Measurements from ENCODE around the gene LSAMP. TPM values are rescaled to one million over a fixed set of nuclear protein-coding genes. Genes with fewer than 3 reads are reported as not detected.

LSAMP gene
- polyA plus RNA-seq, 1 experiment = 2.7 TPM

DNA sequence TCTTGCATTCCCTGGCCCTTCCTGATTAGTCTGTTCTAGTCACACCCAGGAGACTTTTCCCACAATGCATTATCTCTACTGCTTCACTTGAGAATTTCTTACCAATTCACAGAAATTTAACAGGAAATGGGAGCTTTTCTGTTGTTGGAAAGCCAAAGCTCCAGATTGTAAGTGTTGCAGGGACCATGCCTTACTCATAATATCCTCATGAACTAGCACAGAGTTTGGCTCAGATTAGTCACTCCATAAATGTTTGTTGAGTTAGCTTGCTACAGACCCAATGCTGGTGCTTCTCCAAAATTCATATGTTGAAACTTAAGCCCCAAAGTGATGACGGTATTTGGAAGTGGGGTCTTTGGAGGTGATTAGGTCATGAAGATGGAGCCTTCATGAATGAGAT lies 589.4 kb downstream of the LSAMP start:
- no peak overlapping the region for H3K4me3 ChIP-seq (ENCODE audit: low read depth, low read length)
- no peaks in the 10 kb centered on the region for H3K36me3 ChIP-seq (ENCODE audit: control insufficient read depth, insufficient read depth, low read length)
- CTCF ChIA-PET = interaction anchor here (1.0 to 2.6 kb wide), 2 partner anchors 18 to 20 kb away, joined by 3 to 8 read pairs; no protein-coding TSS in a partner anchor
- POLR2A ChIA-PET = no interaction called here
- H3K27me3 ChIP-seq (ENCODE audit: control insufficient read depth, insufficient read depth, low read length) = no peaks in the 10 kb centered on the region
- no peak for DNase-seq (ENCODE audit: low read depth)
- TF ChIP-seq, protein P1, sequence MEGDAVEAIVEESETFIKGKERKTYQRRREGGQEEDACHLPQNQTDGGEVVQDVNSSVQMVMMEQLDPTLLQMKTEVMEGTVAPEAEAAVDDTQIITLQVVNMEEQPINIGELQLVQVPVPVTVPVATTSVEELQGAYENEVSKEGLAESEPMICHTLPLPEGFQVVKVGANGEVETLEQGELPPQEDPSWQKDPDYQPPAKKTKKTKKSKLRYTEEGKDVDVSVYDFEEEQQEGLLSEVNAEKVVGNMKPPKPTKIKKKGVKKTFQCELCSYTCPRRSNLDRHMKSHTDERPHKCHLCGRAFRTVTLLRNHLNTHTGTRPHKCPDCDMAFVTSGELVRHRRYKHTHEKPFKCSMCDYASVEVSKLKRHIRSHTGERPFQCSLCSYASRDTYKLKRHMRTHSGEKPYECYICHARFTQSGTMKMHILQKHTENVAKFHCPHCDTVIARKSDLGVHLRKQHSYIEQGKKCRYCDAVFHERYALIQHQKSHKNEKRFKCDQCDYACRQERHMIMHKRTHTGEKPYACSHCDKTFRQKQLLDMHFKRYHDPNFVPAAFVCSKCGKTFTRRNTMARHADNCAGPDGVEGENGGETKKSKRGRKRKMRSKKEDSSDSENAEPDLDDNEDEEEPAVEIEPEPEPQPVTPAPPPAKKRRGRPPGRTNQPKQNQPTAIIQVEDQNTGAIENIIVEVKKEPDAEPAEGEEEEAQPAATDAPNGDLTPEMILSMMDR (IDR thresholded peaks at IDR 0.05; ENCODE audit: insufficient read depth, low read depth, low read length) = no peak

DNA sequence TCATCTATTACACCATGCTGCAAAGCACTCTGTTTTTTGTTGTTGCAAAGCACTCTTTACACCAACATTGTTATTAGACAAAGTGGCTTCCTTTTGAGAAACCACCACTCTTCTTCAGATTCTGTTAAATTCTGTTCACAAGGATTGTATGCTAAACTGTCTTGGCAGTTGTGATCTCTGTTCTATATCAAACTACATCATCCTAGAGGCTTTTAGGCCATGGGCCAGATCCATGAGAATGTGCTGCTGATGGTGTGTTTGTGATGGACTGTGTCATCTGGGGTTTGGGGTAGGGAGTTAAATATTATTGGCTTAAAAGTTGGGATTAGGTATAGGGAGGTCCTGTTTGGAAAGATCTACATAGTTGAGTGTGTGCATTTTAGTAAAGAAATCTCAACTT lies 592.2 kb downstream of the LSAMP start:
- TF ChIP-seq, protein P1 (IDR thresholded peaks at IDR 0.05; ENCODE audit: insufficient read depth, low read depth, low read length) = no peak
- no peaks in the 10 kb centered on the region for H3K27me3 ChIP-seq (ENCODE audit: control insufficient read depth, insufficient read depth, low read length)
- H3K4me3 ChIP-seq (ENCODE audit: low read depth, low read length) = no peak overlapping the region
- ChIA-PET POLR2A (no interaction called here), CTCF (interaction anchor here (0.6 kb wide), 1 partner anchor 77 kb away, joined by 3 read pairs; no protein-coding TSS in a partner anchor)
- DNase-seq (ENCODE audit: low read depth) = no peak
- no peaks in the 10 kb centered on the region for H3K36me3 ChIP-seq (ENCODE audit: control insufficient read depth, insufficient read depth, low read length)

DNA sequence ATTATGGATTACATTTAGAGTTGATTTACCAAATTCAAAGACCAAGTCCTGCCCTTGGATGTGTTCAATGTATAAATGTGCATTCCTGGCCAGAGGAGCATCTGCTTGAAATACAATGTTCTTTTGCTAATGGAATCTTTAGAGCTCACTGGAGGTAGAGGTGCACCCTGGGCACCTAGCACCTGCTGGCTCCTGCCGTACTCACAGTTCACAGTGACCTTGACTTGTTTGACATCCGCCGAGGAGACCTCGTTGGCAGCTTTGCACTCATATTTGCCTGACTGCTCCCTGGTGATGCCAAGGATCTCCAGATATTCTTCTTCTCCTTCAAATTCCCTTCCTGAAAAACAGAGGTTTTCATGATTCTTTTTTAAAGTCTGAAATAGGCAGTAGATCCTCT lies 593.0 kb downstream of the LSAMP start:
- no peaks in the 10 kb centered on the region for H3K36me3 ChIP-seq (ENCODE audit: control insufficient read depth, insufficient read depth, low read length)
- ChIA-PET CTCF (no interaction called here), POLR2A (interaction anchor here (0.7 kb wide), 1 partner anchor 300 kb away, joined by 3 read pairs; no protein-coding TSS in a partner anchor)
- no peak overlapping the region for H3K4me3 ChIP-seq (ENCODE audit: low read depth, low read length)
- no peaks in the 10 kb centered on the region for H3K27me3 ChIP-seq (ENCODE audit: control insufficient read depth, insufficient read depth, low read length)
- TF ChIP-seq, protein P1 (IDR thresholded peaks at IDR 0.05; ENCODE audit: insufficient read depth, low read depth, low read length) = no peak
- DNase-seq (ENCODE audit: low read depth) = no peak

DNA sequence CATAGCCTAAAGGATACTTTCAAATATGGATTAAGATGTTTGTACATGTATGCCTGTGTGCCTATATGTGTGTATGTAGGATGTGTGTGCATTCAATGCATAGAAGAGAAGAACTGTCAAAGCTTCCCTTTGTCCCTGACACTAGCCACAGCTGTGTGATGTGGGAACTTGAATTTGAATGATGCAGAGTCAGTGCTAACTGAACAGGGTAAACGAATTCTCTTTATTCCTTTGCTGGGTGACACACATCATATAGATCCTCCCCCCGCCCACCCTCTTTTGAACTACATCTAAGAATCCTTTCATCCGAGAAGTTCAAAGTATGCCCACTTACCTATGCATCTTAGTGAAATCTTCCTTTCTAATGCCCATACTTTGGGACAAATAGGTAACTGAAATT lies 593.7 kb downstream of the LSAMP start:
- TF ChIP-seq, protein P1 (IDR thresholded peaks at IDR 0.05; ENCODE audit: insufficient read depth, low read depth, low read length) = no peak
- Histone ChIP-seq H3K27me3 (ENCODE audit: control insufficient read depth, insufficient read depth, low read length) (no peaks in the 10 kb centered on the region), H3K36me3 (ENCODE audit: control insufficient read depth, insufficient read depth, low read length) (no peaks in the 10 kb centered on the region), H3K4me3 (ENCODE audit: low read depth, low read length) (no peak overlapping the region)
- ChIA-PET POLR2A (no interaction called here), CTCF (no interaction called here)
- DNase-seq (ENCODE audit: low read depth) = no peak

DNA sequence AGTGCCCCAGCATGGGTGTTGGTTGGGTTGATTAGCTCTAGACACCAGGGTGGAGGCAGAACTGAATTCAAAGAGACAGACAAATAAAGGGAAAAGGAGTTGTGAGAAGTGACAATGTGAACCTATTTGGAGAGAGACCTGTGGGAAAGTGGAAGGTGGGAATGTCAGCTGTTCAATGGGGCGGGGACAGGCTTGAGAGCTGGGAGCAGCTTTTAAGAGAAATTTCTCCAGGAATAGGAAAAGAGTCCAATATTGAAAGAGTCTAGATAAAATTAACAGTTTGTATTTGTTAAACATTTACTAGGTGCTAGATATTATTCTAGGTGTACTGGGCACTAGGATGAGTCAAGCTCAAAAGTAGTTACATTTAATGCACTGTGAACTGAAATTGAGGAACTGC lies 596.6 kb downstream of the LSAMP start:
- ChIA-PET POLR2A (no interaction called here), CTCF (interaction anchor here (1.0 to 3.0 kb wide), 3 partner anchors 12 to 29 kb away, joined by 3 to 18 read pairs (median 3); no protein-coding TSS in a partner anchor)
- H3K27me3 ChIP-seq (ENCODE audit: control insufficient read depth, insufficient read depth, low read length) = no peaks in the 10 kb centered on the region
- DNase-seq (ENCODE audit: low read depth) = no peak
- no peaks in the 10 kb centered on the region for H3K36me3 ChIP-seq (ENCODE audit: control insufficient read depth, insufficient read depth, low read length)
- TF ChIP-seq, protein P1 (IDR thresholded peaks at IDR 0.05; ENCODE audit: insufficient read depth, low read depth, low read length) = no peak
- H3K4me3 ChIP-seq (ENCODE audit: low read depth, low read length) = no peak overlapping the region
